GM03348 (cell line): ENCODE data around the gene FAM114A2.

Experiments
- DNase-seq: peaks from one replicate; pipeline ENCODE4 v3.0.0; 2012; ENCODE audit warnings: low spot score

Gene FAM114A2

DNA sequence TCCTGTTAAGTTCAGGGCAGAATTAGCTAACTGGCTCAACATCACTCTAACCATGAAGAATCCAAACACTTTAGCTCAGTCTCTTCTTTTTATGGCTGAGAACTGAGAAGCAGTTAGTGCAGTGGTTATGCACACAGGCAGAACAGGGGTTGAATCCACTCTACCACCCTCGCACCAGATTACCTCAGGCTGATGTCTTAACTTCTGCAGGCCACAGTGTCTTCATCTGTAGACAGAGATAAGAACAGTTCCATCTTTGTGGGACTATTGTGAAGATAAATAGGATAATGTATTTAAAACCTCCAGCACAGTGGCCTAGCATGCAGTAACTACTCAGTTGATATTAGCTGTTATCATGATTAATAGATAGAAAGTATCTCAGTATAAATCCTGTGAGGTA lies 54.8 kb downstream of the FAM114A2 start:
- DNase-seq, result no peak

DNA sequence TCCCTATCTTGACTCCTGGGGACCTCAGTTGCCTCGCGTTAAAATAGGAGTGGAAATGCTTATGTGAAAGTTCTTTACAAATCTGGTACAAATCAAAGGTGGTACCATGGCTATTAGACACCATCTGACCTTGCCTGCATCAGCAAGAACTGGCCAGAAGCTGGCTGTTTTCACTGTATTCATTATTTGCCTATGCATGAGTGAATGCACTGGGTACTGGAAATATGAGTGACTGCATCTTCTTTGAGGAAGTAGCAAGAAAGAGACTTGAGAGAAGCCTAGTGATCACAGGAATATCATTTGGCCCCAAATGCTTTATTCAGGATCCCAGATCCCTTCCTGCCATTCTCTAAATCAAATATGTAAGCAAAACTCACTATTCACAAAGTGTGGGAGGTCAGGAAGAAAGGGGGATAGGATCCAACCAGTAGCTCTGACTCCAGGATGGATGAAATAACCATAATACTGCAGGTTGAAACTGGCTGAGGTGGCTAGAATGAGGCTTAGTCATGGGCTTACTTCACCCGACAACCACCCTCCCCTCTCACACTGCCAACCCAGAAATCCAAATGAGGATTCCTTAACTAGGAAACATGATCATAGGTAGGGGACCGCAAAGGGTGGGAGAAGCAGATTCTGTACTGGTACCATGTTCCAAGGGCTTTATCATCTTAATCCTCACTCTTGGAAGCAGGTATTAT lies 56.7 kb downstream of the FAM114A2 start:
- DNase-seq, result no peak

DNA sequence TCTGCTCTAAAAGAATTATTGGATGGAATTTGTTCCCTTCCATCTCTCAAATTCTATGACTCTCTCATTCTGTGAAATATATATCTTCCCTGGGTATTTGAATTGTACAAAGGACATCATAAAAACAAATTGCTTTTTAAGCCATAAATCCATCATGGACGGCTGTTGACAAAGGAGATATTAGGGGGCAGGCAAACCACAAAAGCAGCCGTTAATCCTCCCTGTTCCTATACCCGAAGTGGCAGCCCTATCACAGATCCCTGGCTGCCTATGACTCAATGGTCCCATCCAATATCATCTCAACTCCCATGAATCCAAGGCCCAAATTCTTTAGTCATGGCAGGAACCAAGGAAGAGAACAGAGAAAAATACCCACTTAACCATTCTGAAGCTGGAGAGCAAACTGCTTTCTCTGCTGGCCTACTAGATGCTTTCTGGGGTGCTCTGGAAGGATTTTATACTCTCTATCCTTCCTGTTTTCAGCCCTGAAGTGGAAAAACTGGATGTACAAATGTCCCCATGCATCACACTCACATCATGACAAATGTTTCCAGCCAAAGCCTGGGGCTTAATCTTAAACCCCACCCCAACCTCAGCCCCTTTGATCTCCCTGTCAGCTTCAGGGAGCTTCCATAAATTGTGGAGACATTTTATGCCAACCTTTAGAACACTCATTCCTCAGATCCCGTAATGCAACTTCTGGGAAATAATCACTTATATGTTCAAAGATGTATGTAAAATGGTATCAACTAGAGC lies 59.5 kb downstream of the FAM114A2 start:
- no peak for DNase-seq

DNA sequence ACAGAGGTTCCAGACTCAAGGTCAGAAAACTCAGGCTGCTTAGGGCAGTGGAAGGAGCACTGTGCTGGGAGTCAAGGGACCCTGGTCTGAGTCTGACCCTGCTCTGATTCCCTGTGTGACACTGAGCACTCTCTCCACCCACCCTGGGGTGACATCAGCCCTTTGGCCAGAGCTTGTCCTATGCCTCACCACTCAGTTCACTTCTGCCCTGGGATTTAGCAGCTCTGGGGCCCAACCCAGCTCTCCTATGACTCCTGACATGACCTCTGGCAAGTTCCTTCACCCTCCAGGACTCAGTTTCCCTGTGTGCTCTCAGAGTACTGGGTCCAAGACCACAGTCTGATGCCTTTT lies 63.9 kb downstream of the FAM114A2 start:
- DNase-seq, result no peak

DNA sequence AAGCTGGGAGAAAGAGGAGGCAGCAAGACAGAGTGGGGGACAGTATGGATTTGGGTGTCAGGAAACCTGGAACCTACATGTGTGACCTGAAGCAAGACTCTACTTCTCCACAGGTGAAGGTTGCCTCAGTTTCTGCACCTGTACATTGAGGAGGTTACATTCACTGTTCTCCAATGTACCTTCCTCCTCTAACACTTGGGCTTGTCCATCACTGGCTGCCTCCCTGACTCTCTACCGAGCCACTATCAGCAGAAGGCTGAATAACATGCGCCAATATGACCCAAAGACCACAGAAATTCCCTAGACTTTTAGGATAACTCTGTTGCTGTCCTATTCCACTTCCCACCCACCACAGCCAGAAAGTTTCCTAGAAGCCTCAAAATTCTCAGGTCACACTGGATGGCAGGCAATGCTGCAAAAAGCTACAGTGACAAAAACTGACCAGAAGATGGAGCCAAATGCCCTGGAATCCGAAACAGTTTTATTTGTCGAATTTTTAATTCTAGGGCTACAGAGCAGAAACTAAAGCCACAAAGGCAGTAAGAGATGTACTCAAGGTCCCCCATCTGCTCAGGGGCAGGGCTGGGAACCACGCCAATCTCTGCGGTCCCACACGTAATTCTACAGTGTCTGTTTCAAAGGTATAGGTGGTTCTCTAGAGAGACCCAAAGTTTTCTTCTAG lies 64.4 kb downstream of the FAM114A2 start:
- peak; percentile 74 for DNase-seq

DNA sequence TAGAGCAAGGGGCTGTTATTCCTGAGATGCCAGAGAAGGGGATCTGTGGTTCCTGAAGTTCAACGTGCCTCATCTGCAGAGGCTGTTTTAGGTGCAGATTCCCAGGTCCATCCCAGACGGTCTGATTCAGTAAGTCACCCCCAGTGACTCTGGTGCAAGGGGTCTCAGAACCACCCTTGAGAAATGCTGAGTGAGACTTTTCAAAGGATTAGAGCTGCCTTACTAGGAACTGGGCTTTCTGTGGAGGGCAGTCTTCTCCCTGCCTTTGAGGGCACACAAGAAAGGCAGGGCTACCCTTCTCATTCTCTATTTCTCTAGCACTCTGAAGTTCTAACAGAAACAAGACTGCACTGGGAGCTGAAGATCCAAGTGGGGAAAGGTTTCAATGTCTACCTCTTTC lies 66.5 kb downstream of the FAM114A2 start:
- no peak for DNase-seq

DNA sequence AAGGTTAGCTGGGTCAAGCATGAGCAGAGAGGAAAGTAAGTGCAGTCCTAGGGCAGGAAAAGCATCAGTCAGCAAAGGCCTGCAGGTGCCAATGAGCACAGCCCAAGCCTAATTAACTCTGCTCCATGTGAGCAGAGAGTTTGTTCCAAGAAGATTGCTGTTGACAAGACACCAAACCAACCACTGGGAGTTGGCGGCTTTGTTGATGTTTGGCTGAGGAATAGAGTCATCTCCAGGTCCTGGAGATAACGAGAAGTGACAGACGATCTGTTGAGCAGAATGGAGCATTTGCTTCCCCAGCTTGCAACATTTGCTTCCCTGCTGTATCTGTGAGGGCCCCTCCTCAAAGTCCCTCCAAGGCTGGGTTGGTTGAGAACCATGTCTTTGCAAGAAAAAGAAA lies 68.2 kb downstream of the FAM114A2 start:
- no peak for DNase-seq

DNA sequence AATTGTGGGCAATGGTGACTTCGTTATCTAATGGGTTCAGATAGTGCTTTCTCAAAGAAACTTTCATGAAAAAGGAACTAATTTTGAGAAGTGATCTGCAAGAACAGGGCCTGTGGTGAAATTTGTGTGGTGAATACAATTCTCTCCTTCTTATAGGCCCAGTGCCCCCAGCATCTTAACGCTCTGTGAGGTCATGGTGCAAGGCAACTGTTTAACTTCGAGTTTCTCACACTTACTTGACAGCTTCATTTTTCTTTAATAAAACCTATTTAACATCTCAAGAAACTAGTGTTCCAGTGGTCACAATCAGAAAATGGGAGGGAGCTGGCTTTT lies 69.2 kb downstream of the FAM114A2 start:
- no peak for DNase-seq

DNA sequence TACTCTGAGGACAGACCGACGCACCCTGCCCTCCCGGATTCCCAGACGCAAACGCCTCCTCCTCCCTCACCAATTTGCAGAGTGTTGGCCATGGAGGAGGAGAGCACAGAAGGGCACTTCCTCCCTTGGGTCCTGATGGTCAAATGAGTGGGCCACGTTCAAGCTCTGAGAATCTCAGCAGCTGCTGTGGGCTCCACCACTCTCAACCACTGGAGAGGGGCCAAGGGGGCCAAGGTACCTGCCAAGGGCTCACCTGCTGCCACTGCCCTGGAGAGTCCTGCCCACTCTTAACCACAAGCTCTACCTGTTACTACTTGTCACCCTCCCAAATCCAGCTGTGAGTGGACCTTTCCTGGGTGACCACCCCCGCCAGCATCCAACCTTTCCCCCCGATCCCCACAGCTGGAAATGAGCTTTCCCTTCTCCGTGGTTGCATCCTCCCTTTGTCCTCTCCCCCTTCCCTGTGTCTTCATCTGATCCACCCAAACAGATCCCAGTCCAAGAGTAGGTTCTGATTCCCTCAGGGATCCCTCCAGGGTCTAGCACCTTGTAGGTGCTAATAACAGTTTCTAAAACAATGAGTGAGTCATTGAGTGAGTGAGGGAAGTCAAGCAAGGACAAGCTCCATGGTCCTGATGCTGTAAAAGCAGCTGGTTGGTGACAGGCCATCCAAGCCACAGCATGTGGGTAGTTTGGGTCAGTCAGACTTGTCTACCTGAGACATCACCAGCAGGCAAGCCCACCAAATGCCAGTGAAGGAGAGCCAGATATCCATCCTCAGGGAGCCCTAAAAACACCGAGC lies 69.7 kb downstream of the FAM114A2 start:
- no peak for DNase-seq

DNA sequence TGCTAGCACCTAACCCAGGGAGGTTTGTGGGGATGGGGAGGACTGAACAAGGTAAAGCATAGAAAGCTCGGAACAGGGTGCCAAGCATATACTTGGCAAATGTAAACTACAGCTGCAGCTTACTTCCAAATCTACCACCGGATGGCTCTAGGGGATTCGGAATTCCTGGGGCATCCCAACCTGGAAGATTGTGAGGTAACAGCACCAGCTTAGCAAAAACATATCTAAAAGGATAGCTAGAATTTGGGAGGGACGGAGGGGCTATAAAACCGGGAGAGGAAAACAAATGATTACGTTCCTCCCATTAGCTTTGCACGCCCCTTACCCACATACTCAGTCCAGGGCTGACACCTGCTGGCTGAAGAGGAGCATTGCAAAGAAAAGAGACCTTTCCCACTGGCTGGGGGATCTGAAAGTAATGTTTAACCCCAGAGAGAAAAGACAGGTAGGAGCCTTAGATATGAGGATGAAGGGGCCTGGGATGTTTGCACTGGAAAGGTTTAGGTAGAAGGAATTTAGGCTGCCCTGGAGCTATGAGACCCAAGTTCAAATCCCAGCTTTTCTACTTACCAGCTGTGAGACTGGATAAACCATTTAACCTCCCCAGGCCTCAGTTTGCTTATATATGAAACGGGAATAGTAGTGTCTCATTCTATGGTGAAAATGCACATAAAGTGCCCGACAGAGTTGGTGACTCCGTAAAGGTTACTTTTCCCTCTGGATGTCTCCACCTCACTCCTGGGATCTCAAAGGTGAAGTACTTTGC lies 73.6 kb downstream of the FAM114A2 start:
- peak; percentile 88 for DNase-seq

DNA sequence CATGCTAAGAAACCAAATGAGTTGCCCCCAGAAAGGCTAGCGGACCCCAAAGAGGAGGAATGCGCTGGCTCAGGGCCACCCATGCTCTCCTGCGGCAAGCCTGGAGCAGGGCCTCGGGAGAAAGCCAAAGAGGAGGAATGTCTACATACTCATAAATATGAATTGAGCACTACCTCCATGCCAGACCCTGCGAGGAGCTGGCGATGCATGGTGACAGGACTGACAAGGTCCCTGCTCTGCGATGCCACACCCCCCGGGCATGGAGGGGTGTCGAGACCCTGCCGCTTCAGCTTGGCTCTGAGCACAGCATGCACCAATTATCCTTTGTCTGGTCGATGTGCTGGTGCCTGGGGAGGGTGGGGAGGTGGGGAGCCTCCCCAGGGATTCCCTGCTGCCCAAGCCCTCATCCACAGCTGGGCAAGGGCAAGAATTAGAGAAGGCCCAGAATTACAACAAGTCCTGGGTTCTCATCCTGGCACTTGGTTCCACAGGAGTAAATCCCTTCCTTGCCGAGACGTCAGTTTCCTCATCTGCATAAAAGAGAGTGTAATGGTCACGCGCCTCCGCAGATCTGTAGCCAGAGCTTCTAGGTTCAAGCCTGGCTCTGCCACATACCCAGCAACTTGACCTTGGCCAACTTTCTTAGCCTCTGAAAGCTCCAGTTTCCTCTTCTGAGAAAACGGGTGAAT lies 74.4 kb downstream of the FAM114A2 start:
- no peak for DNase-seq

DNA sequence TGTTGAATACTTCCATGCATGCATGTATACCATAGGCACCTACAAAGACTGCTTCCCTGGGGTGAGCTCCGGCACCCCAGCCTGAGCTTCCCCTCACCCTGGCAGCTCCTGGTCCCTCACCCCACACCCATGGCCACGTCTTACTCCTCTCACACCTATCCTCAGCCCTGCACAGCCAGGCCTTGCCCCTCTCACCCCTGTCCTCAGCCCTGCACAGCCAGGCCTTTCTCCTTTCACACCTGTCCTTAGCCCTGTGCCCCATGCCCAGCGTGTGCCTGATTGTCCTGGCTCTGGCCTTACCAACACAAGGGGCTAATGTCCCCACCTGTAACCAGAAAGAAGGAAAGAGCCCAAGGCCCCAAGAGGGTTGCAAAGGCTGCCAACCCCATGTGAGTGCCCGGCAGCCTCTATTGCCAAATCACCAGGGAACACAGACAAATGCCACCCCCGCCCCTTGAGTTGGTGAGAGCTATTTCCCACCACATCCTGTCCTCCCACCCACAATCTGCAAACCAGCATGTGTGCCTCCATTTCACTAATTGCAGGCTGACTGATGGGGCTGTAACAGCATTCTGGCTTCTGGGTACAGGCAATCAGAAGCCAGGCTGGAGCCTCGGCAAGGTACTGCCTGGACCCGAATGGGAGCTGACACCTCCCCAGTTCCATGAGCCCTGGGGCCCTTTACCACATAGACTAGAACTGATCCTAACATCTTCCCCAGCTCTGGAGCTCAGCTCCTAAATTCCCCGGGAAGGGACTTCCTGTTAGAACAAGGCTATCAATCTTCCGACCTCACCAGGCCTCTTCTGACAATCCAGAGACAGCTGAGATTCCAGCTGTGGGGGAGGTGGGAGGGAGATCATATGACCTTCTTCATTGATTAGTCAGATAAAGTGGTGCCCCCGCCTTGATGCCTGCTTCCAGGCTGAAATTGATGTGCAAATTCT lies 78.2 kb downstream of the FAM114A2 start:
- DNase-seq, result peak; percentile 46

DNA sequence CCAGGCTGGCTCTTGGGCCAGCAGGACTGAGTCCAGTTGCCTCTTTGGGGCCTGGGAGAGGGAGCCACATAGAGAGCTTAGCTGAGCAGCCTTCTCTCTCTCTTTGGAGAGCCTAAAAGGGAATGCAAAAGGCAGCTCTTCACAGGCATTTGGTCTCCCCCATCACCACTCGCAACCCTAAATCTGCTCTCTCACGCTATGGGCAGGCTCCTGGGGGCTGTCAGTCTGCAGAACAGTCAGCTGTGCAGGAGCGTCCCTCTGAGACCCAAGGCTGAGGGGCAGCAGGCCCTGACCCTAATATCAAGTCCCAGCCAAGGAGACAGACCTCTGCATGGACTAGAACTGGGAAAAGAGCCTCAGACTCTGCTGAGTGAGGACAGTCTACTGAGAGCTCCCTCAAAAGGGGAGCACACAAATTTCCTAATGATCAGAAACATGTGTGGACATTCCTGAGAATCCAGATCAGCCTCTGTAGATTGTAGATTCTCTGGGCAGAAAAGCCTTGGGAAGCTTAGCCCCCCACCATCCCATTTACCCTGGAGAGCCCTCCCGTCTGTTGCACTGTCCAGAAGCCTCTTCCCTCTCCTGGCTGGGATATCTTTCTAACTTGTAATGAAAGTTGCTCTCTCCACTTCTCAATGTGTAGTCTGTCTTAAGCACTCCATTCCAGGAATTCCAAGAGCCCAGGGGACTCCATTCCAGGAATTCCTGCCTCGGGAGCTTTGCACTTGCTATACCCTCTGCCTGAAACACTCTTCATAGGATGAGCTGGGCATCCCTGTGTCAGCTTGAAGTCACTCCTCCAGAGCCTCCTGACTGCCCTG lies 79.4 kb downstream of the FAM114A2 start:
- DNase-seq, result peak; percentile 85

DNA sequence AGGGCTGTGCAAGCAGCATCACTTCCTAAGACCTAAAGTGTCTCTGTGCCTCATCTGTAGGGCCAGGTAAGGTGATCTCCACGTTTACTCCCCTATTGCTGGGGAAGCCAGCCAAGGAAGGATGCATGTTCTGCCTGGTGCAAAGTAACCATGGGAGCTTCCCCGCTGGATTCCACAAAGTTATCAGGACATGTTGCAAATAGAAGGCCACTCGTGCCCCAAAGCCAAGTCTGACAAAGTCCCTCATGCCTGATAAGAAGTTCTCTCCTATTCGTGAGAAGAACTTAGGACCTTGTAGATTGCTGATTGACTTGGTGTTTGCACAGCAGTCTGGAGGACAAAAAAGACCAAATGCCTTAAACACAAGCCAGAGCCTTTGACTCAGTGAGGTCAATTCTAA lies 81.5 kb downstream of the FAM114A2 start:
- DNase-seq, result no peak

DNA sequence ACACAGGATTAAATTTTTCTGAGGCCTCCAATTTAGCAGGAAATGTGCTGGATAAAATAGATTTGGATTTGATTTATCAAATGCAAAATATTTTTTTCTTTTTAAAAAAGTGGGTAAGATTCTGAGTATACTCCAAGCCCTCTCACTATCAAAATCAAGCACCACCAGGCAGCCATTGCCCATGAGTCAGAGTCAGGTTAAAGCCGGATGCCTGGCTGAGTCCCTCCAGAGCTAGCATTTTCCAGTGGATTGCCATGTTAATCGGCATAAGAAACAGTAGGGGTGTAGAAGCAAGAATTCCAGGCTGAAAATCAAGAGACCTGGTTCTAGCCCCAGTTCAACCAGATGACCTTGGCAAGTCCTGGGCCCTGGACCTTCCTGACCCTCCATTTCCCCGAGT lies 85.3 kb downstream of the FAM114A2 start:
- peak; percentile 42 for DNase-seq

DNA sequence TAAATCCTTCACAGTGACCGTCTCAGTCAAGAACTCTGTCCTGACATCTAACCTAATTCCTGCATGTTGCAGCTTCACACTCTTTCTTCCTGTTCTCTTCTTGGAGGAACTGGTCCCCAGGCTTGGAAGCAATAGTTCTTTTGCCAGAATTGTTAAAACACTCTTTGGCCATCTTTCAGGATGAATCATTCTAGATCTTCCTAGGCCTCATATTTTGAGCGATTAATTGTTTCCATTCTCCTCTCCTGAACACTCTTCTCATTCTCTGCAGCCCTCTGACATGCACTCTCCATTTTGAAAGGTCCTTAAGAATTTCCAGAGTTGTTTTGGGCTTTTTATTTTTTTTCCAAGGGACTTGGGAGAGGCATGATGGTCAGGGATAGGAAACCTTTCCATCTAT lies 85.8 kb downstream of the FAM114A2 start:
- DNase-seq, result peak; percentile 74

DNA sequence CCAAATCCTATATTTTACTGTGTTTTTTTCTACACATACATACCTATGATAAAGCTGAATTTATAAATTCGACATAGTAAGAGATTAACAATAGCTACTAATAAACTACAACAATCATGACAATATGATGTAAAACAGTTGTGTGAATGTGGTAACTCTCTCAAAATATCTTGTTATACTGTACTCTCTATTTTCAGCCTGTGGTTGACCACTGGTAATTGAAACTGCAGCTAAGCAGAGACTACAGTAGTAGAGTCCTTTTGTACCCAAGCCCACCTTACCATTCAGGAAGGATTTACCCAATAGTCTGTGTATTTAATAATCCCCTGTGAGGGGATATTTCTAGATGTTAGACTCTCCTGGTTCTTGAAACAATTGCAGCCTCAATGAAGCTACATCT lies 86.7 kb downstream of the FAM114A2 start:
- DNase-seq, result no peak

DNA sequence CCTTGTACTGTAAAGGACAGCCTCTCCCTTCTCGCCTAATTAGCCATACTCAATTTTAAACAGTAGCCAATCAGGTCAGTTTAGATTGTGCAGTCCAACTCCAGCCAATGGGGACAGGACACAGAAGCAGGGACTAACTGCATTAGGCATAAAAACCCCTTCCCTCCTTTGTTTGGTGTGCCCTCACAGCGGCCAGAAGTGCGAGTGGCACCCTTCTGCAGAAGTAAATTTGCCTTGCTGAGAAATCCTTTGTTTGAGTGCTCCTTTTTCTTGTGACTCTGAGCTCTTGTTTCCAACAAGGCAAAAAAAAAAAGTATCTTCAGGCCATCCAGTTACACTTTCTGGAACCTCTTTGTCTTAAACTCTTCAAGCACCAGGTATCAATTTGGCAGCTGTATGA lies 97.4 kb downstream of the FAM114A2 start:
- no peak for DNase-seq
